GM19372 (cell line): Measurements from ENCODE around the gene RNPEP.
"Not testable (repeated sequence)": the region's sequence is repeated elsewhere in the genome, so short reads cannot be mapped to it uniquely, and the experiment has no call there.

Experiments used
- ATAC-seq: cut with Tn5 transposase; IDR thresholded peaks from one replicate; pipeline ENCODE4 v1.9.1; 2021; ENCODE audit warnings: mild to moderate bottlenecking, low read depth, moderate library complexity; ENCODE audit not compliant: unreplicated experiment

The RNPEP gene

GRCh38 chr1:202009326-202010179, 27.1 kb downstream of the RNPEP start:
- ATAC-seq, result no peak

- ATAC-seq, result peak; percentile 82
These were observed 27.9 kb downstream of the RNPEP start, which contains the start of gene ELF3 for GRCh38 chr1:202010180-202011015. ELF3 (plus strand) TSS chr1:202010587; CDS start chr1:202011137, 550 bp downstream.

DNA sequence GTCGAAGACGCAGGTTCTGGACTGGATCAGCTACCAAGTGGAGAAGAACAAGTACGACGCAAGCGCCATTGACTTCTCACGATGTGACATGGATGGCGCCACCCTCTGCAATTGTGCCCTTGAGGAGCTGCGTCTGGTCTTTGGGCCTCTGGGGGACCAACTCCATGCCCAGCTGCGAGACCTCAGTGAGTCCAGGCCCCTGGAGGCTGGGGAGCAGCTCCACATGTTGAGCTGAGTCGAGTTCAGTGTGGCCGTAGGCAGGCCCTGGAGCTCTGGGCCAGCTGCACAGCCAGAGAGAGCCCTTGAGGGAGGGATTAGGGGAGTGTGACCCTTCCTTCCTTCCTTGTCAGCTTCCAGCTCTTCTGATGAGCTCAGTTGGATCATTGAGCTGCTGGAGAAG, 29.5 kb downstream of the RNPEP start:
- no peak for ATAC-seq

DNA sequence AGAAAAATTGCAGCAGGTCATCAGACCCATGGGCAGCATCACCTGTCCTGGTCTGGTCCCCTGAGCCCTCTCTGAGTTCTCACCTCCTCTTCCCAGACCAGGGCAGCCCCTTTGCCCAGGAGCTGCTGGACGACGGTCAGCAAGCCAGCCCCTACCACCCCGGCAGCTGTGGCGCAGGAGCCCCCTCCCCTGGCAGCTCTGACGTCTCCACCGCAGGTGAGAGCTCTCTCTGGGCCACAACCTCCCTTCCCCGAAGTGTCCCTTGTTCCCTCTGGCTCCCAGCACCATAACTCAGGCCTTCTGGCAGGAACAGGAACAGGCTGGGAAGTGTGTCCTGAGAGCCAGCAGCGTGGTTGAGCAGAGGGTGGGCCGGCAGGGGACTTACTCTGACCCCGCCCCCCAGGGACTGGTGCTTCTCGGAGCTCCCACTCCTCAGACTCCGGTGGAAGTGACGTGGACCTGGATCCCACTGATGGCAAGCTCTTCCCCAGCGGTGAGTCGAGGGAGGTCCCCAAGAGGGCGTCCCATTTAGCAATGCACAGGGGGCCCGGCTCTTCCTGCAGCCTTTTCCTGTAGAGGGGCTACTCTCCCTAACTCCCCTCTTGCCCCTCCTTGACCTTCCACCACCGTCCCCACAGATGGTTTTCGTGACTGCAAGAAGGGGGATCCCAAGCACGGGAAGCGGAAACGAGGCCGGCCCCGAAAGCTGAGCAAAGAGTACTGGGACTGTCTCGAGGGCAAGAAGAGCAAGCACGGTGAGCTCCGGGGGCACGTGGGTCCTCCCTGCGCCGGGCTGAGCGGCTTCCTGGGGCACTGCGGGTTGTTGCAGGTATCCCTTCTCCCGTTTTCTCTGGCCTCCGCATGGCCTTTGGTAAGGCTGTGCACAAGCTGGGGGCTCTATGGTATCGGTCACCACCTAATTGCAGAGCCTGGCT, 30.4 kb downstream of the RNPEP start:
- ATAC-seq, result no peak

DNA sequence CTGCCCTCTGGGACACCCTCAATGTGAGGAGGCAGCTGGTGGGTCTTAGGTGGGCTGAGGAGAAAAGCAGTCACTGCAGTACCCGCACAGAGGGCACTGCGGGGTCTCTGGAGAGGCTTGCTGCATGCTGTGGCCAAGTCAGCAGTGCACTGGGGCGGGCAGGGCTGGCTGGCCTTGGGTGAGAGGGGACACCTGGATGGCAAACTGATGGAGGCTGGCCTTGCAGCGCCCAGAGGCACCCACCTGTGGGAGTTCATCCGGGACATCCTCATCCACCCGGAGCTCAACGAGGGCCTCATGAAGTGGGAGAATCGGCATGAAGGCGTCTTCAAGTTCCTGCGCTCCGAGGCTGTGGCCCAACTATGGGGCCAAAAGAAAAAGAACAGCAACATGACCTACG, 31.2 kb downstream of the RNPEP start:
- ATAC-seq, result no peak

DNA sequence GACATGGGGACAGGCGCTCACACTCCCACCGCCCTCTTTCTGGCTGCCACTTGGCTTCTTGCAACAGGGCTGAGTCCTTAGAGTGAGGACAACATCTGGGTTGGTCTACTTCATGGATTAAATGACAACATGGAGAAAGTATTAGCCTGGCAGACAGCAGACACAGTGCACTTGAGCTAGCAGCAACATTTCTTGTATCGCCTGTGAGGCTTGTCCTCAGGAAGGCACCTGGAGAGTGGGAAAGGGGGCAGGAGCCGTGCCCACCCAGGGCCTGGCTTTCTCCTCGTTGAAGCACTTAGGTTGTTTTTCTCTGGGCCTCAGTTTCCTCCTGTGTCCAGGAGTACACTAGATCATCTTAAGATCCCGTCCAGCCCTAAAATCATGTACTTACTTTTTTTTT, 31.6 kb downstream of the RNPEP start:
- ATAC-seq, result no peak

GRCh38 chr1:202014915-202015661, 32.6 kb downstream of the RNPEP start:
- no peak for ATAC-seq

- ATAC-seq, result no peak
These were observed 33.2 kb downstream of the RNPEP start for GRCh38 chr1:202015662-202015937.

- ATAC-seq, result no peak
These were observed 33.8 kb downstream of the RNPEP start for GRCh38 chr1:202016022-202016810.

GRCh38 chr1:202016811-202017748, 34.6 kb downstream of the RNPEP start:
- ATAC-seq, result no peak

DNA sequence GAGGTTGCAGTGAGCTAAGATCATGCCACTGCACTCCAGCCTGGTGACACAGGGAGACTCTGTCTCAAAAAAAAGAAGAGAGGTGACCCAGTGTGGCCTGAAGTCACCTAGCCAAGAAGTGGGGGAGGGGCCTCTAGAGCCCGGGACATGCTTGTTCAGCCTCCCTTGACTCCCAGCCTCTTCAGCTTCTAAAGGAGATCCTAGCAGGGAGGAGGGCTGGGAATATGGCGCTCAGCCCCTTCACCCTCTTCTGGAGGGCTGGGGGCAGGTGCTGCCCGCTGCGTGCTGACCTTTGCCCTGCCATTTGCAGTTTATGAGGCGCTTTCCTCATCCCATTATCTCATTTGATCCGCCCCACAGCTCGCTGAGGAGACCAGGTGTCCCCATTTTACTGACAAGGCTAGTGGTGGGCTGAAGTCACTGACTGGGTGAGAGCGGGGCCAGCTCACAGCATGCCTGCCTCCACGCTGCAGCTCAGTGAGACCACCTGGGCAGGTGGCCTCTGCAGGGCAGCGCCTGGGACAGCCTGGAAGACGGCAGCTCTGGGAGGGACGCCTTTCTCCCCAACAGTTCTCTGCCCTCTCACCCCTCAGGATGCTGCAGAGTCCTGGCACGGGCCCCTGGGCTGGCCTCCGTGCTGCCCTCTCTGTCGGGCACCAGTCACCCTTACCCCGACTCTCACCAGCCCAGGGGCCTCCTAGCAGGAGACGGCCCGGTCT, 35.5 kb downstream of the RNPEP start:
- ATAC-seq, result no peak

DNA sequence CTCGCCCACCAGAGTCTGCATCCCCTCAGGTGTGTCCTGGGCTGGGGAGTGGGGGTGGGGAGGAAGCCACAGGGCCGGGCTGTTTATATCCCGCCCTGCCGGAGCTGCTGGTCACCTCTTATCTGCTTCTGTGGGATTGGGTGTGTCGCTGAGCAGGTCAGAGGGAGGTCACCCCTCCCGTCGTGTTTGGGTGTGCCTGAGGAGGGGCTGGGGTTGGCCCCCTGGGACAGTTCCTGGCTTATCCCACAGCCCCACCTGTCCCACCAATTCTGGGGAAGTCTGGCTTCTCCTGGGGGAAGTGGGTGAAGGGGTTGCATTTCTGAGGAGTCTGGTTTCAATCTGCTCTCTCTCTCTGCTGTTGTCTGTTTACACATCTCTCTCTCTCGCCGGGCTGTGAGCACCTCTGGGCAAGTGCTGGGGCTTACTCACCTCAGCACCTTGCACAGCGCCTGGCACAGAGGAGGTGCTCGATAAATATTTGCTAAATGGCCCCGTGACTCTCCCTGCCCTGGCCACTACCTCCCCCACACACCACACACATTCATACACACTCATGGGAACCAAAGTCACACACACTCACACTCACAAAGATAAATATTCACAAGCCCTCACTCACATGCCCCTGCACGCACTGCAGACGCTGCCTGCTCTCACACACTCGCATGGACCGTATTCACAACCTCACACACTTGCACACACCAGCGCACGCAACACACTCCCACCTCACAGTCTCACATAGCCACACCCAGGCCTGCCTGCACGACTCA, 36.2 kb downstream of the RNPEP start:
- no peak for ATAC-seq

GRCh38 chr1:202019235-202019558, 36.7 kb downstream of the RNPEP start:
- not testable (repeated sequence) for ATAC-seq

DNA sequence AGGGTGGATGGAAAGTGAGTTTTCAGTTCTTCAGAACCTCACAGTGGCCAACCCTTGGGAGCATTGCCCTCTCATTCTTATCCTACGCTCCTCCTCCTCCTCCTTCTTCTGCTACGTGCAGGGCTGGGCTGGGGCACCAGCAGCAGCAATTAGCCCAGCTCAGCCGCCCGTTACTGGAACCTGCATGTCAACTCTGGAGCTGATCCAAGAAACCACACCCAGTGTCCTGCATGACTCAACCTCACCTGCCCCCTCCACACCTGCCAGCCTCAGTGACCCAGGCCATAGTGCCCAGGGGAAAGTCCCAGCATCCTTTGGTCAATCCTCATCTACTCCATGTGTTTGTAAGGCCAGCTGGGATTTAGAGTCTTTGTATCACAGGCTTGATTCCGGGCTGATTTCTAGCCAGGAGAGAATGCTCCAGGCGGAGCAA, 40.6 kb downstream of the RNPEP start:
- ATAC-seq, result no peak

DNA sequence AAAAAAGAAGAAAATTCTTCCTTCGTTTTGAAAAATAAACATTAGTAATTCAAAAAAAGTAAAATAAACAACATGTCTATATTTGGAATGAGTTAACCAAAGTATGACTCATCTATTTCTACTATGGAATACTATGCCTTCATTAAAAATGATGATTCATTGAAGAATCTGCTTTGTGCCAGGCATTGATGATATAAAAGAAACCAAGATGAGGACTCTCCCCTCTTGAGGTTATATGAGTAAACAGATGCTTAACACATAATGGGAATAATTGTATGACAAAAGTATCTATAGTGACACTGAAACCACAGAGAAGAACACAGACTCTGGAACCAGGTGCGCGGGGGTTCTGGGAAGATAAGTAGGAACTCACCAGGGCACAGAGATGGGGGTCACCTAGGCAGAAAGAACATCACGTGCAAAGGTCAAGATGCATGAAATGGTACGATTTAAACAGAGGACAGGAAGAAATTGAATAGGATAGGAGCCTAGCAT, 46.8 kb downstream of the RNPEP start:
- ATAC-seq, result no peak

DNA sequence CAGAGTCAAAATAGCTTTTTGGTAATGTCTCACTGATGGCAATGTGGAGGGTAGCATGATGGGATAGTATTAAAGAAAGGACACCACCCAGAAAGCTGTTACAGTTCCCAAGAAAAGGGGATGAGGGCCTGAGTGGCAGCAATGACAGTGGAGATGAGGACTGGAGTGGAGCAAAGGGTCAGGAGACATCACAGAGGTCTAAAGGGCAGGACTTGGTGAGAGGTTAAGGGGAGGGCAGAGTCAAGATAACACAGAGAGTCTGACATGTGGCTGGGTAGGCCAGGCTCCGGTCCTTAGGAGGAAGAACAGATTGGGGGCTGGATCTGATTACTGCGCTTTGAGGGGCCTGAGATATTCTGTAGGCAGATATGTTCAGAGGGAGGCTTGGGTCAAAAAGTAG, 47.3 kb downstream of the RNPEP start:
- no peak for ATAC-seq

DNA sequence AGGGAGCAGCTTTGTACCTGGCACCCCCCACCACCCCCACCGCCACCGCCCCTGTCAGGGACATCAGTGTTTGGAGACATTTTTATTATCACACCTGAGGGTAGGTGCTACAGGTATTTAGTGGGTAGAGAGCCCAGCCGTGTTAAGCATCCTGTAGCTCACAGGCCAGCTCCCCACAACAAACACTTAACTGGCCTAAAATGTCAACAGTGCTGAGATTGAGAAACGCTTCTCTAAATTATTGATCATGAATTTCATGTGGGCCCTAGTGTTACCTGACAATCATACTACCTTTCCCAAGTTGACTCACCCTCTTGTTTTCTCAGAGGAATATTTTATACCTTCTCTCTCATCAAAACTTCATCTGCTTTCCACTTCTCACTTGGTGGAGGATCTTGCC, 49.3 kb downstream of the RNPEP start:
- ATAC-seq, result no peak
